ENCODE data around the gene C1orf146.

C1orf146 gene

GRCh38 chr1:92191726-92192125, 26.0 kb upstream of the C1orf146 start:
- Histone ChIP-seq H3K4me1 (ENCODE audit: insufficient read depth, low read length, severe bottlenecking) (no peaks in the 10 kb centered on the region), H3K9me2 (ENCODE audit: low read depth, low read length) (no peaks in the 10 kb centered on the region), H3K9me3 (ENCODE audit: low read length) (no peaks in the 10 kb centered on the region), H3K36me3 (ENCODE audit: insufficient read depth, low read length) (no peaks in the 10 kb centered on the region), H2AFZ (ENCODE audit: low read length) (no peak overlapping the region), H4K20me1 (ENCODE audit: insufficient read depth, low read length) (no peaks in the 10 kb centered on the region), H3K9ac (ENCODE audit: low read length) (no peak overlapping the region), H3F3A (ENCODE audit: insufficient read depth, low read length) (no peaks in the 10 kb centered on the region), H3K79me2 (ENCODE audit: insufficient read depth, low read length) (no peaks in the 10 kb centered on the region), H3K4me3 (ENCODE audit: low read depth, low read length, poor library complexity, severe bottlenecking) (no peak overlapping the region), H3K27me3 (ENCODE audit: insufficient read depth, low read length) (no peaks in the 10 kb centered on the region), H3K4me2 (ENCODE audit: low read length) (no peak overlapping the region), H3K27ac (ENCODE audit: low read depth, low read length, poor library complexity, severe bottlenecking) (no peak overlapping the region)
- no peak for TF ChIP-seq EZH2 (IDR thresholded peaks at IDR 0.05; ENCODE audit: borderline replicate concordance, low read length)

- Histone ChIP-seq H3K4me3 (ENCODE audit: low read depth, low read length, poor library complexity, severe bottlenecking) (no peak overlapping the region), H3K9me3 (ENCODE audit: low read length) (no peaks in the 10 kb centered on the region), H3K4me1 (ENCODE audit: insufficient read depth, low read length, severe bottlenecking) (no peaks in the 10 kb centered on the region), H3K27me3 (ENCODE audit: insufficient read depth, low read length) (no peaks in the 10 kb centered on the region), H3K9me2 (ENCODE audit: low read depth, low read length) (no peaks in the 10 kb centered on the region), H3K36me3 (ENCODE audit: insufficient read depth, low read length) (no peaks in the 10 kb centered on the region), H3K27ac (ENCODE audit: low read depth, low read length, poor library complexity, severe bottlenecking) (no peak overlapping the region), H3K4me2 (ENCODE audit: low read length) (no peak overlapping the region), H3K9ac (ENCODE audit: low read length) (no peak overlapping the region), H4K20me1 (ENCODE audit: insufficient read depth, low read length) (no peaks in the 10 kb centered on the region), H2AFZ (ENCODE audit: low read length) (no peak overlapping the region), H3F3A (ENCODE audit: insufficient read depth, low read length) (no peaks in the 10 kb centered on the region), H3K79me2 (ENCODE audit: insufficient read depth, low read length) (no peaks in the 10 kb centered on the region)
- TF ChIP-seq EZH2 (IDR thresholded peaks at IDR 0.05; ENCODE audit: borderline replicate concordance, low read length), result no peak
- TF ChIP-seq CTCF (IDR thresholded peaks at IDR 0.05; ENCODE audit: low read length), result no peak
Observed at GRCh38 chr1:92192246-92192645, 25.5 kb upstream of the C1orf146 start.

- Histone ChIP-seq H3K27ac (ENCODE audit: low read depth, low read length, poor library complexity, severe bottlenecking) (no peak overlapping the region), H2AFZ (ENCODE audit: low read length) (no peak overlapping the region), H3F3A (ENCODE audit: insufficient read depth, low read length) (no peaks in the 10 kb centered on the region), H3K4me2 (ENCODE audit: low read length) (no peak overlapping the region), H3K4me3 (ENCODE audit: low read depth, low read length, poor library complexity, severe bottlenecking) (no peak overlapping the region), H3K9ac (ENCODE audit: low read length) (no peak overlapping the region), H3K9me2 (ENCODE audit: low read depth, low read length) (no peaks in the 10 kb centered on the region), H4K20me1 (ENCODE audit: insufficient read depth, low read length) (no peaks in the 10 kb centered on the region), H3K9me3 (ENCODE audit: low read length) (no peaks in the 10 kb centered on the region), H3K36me3 (ENCODE audit: insufficient read depth, low read length) (no peaks in the 10 kb centered on the region), H3K27me3 (ENCODE audit: insufficient read depth, low read length) (no peaks in the 10 kb centered on the region), H3K79me2 (ENCODE audit: insufficient read depth, low read length) (no peaks in the 10 kb centered on the region), H3K4me1 (ENCODE audit: insufficient read depth, low read length, severe bottlenecking) (no peaks in the 10 kb centered on the region)
- TF ChIP-seq EZH2 (IDR thresholded peaks at IDR 0.05; ENCODE audit: borderline replicate concordance, low read length) (no peak), CTCF (IDR thresholded peaks at IDR 0.05; ENCODE audit: low read length) (no peak)
Observed at GRCh38 chr1:92194511-92194910, 23.2 kb upstream of the C1orf146 start.

- H3K4me1 ChIP-seq (ENCODE audit: insufficient read depth, low read length, severe bottlenecking), result peaks cover 6% of the 10 kb centered on the region
- no peaks in the 10 kb centered on the region for H3K27me3 ChIP-seq (ENCODE audit: insufficient read depth, low read length)
- no peak overlapping the region for H3K4me3 ChIP-seq (ENCODE audit: low read depth, low read length, poor library complexity, severe bottlenecking)
- H3F3A ChIP-seq (ENCODE audit: insufficient read depth, low read length), result no peaks in the 10 kb centered on the region
- no peaks in the 10 kb centered on the region for H3K36me3 ChIP-seq (ENCODE audit: insufficient read depth, low read length)
- no peak overlapping the region; the same call in 1 of the 2 replicates for H3K4me2 ChIP-seq (ENCODE audit: low read length)
- TF ChIP-seq EZH2 (IDR thresholded peaks at IDR 0.05; ENCODE audit: borderline replicate concordance, low read length) (no peak), CTCF (IDR thresholded peaks at IDR 0.05; ENCODE audit: low read length) (no peak)
- H2AFZ ChIP-seq (ENCODE audit: low read length), result peak overlapping the region; percentile 91
- H3K9ac ChIP-seq (ENCODE audit: low read length), result no peak overlapping the region
- H4K20me1 ChIP-seq (ENCODE audit: insufficient read depth, low read length), result no peaks in the 10 kb centered on the region
- 0 out of 2 replicates have a peak, but pooled peaks cover 3% of the 10 kb centered on the region for H3K9me3 ChIP-seq (ENCODE audit: low read length)
- no peaks in the 10 kb centered on the region for H3K9me2 ChIP-seq (ENCODE audit: low read depth, low read length)
- no peak overlapping the region for H3K27ac ChIP-seq (ENCODE audit: low read depth, low read length, poor library complexity, severe bottlenecking)
- no peaks in the 10 kb centered on the region for H3K79me2 ChIP-seq (ENCODE audit: insufficient read depth, low read length)
Observed at GRCh38 chr1:92201973-92202372, 15.7 kb upstream of the C1orf146 start.

All from OCI-LY1 (cell line).